H1 (cell line): ENCODE results near the gene APOBEC3G. TPM values are rescaled to one million over a fixed set of nuclear protein-coding genes. Genes with fewer than 3 reads are reported as not detected.

Source experiments
- CTCF ChIA-PET: fragments of 300-600 bp; sonication (Branson Sonifier 250); formaldehyde crosslinking; loops from one replicate; lab custom pipeline; 2021; ENCODE audit not compliant: partially characterized antibody; lab: Charles Lee
- POLR2A ChIA-PET: fragments of 300-600 bp; sonication (Branson Sonifier 250); formaldehyde crosslinking; loops from one replicate; lab custom pipeline; 2021; ENCODE audit warnings: inconsistent platforms; ENCODE audit not compliant: partially characterized antibody; lab: Charles Lee
- DNase-seq, 2 experiments: peaks; one replicate each; pipeline versions ENCODE4 v3.0.0 to v3.0.0-alpha.2; 2010 to 2022; ENCODE audit warnings: low spot score in 2 of 2, low read depth in 1 of 2, mixed read lengths in 1 of 2
- FAIRE-seq: peaks from 2 replicates; lab custom pipeline; 2011; peaks lifted over from hg19 to GRCh38; lab: Jason Lieb, UNC
- H2AFZ ChIP-seq: 2 replicates; pipeline ENCODE4 v1.8.1; 2012; ENCODE audit warnings: low read length, inconsistent platforms
- H2AK5ac ChIP-seq: 2 replicates; pipeline ENCODE4 v1.6.1; 2013; ENCODE audit warnings: low read depth, low read length
- H2BK120ac ChIP-seq: replicated peaks from 2 replicates; pipeline ENCODE3; 2013; ENCODE audit warnings: low read depth, low read length, inconsistent platforms
- H2BK12ac ChIP-seq: 2 replicates; pipeline ENCODE4 v1.6.1; 2013; ENCODE audit warnings: low read depth, low read length
- H2BK15ac ChIP-seq: 2 replicates; pipeline ENCODE4 v1.6.1; 2013; ENCODE audit warnings: low read length
- H2BK20ac ChIP-seq: 2 replicates; pipeline ENCODE4 v1.6.1; 2013; ENCODE audit warnings: low read length
- H2BK5ac ChIP-seq: 2 replicates; pipeline ENCODE4 v1.6.1; 2013; ENCODE audit warnings: low read depth, low read length
- H3K14ac ChIP-seq: 2 replicates; pipeline ENCODE4 v1.6.1; 2013; ENCODE audit warnings: inconsistent platforms; ENCODE audit not compliant: insufficient read length
- H3K18ac ChIP-seq: 2 replicates; pipeline ENCODE4 v1.6.1; 2013; ENCODE audit warnings: low read length; ENCODE audit errors: extremely low read depth
- H3K23ac ChIP-seq: 2 replicates; pipeline ENCODE4 v1.6.1; 2013; ENCODE audit warnings: inconsistent platforms; ENCODE audit not compliant: insufficient read length
- H3K23me2 ChIP-seq: 2 replicates; pipeline ENCODE4 v1.6.1; 2013; ENCODE audit warnings: low read depth, low read length
- H3K27ac ChIP-seq: 2 replicates; pipeline ENCODE4 v1.6.1; 2011; ENCODE audit warnings: low read depth, low read length, inconsistent platforms
- H3K27me3 ChIP-seq, 4 experiments: replicated peaks in 1 of 4; 1 replicate in 1 of 4; 2 replicates in 3 of 4; pipeline versions ENCODE4 v1.6.1 to v1.8.1; 2011 to 2013; ENCODE audit warnings: low read length in 3 of 4, mild to moderate bottlenecking in 3 of 4, inconsistent platforms in 2 of 4, mixed read lengths in 2 of 4, moderate library complexity in 1 of 4; ENCODE audit not compliant: control insufficient read depth in 3 of 4, insufficient read depth in 3 of 4; ENCODE audit errors: extremely low read depth in 1 of 4
- H3K36me3 ChIP-seq, 4 experiments: 2 replicates each; pipeline versions ENCODE4 v1.6.1 to v1.8.1; 2011 to 2013; ENCODE audit warnings: mild to moderate bottlenecking in 4 of 4, low read length in 3 of 4, moderate library complexity in 2 of 4, control low read depth in 1 of 4, inconsistent platforms in 1 of 4; ENCODE audit not compliant: insufficient read depth in 4 of 4, control insufficient read depth in 2 of 4
- H3K4ac ChIP-seq: replicated peaks from 2 replicates; pipeline ENCODE3; 2013; ENCODE audit warnings: low read length, low read depth, mixed read lengths, inconsistent platforms; ENCODE audit not compliant: insufficient read length
- H3K4me1 ChIP-seq, 4 experiments: replicated peaks in 1 of 4; 1 replicate in 1 of 4; 2 replicates in 3 of 4; pipeline versions ENCODE4 v1.6.1 to v1.8.1; 2011 to 2013; ENCODE audit warnings: low read length in 3 of 4, inconsistent platforms in 2 of 4, mixed read lengths in 1 of 4; ENCODE audit not compliant: insufficient read depth in 4 of 4, control insufficient read depth in 3 of 4
- H3K4me2 ChIP-seq, 2 experiments: 2 replicates each; pipeline versions ENCODE4 v1.6.1 to v1.8.1; 2011 to 2013; ENCODE audit warnings: low read depth in 2 of 2, low read length in 2 of 2, control low read depth in 1 of 2, inconsistent platforms in 1 of 2, mild to moderate bottlenecking in 1 of 2; ENCODE audit not compliant: insufficient read depth in 1 of 2
- H3K4me3 ChIP-seq, 4 experiments: fragments of 200-600, 300-600 bp in 1 of 4; sonication (generic), shearing (Covaris generic), sonication (Bioruptor Twin) in 1 of 4; 2 replicates each; pipeline versions ENCODE4 v1.5.1 to v1.8.1; 2011 to 2016; ENCODE audit warnings: low read length in 4 of 4, low read depth in 3 of 4, control low read depth in 2 of 4, inconsistent platforms in 2 of 4, mild to moderate bottlenecking in 2 of 4, mixed read lengths in 1 of 4, moderate library complexity in 1 of 4; ENCODE audit not compliant: insufficient read depth in 2 of 4; ENCODE audit errors: extremely low read depth in 1 of 4
- H3K56ac ChIP-seq: replicated peaks from 2 replicates; pipeline ENCODE3; 2013; ENCODE audit warnings: low read depth, mild to moderate bottlenecking, mixed read lengths, low read length, inconsistent platforms; ENCODE audit not compliant: insufficient read length
- H3K79me1 ChIP-seq: 2 replicates; pipeline ENCODE4 v1.6.1; 2013; ENCODE audit warnings: low read depth, low read length, control low read depth
- H3K79me2 ChIP-seq, 2 experiments: 2 replicates each; pipeline versions ENCODE4 v1.6.1 to v1.8.1; 2012 to 2013; ENCODE audit warnings: low read length in 2 of 2, mild to moderate bottlenecking in 2 of 2, inconsistent platforms in 1 of 2; ENCODE audit not compliant: insufficient read depth in 2 of 2, control insufficient read depth in 1 of 2
- H3K9ac ChIP-seq, 4 experiments: replicated peaks in 1 of 4; 1 replicate in 1 of 4; 2 replicates in 3 of 4; pipeline versions ENCODE4 v1.6.1 to v1.8.1; 2011 to 2013; ENCODE audit warnings: low read depth in 3 of 4, low read length in 3 of 4, control low read depth in 2 of 4, mild to moderate bottlenecking in 2 of 4, moderate library complexity in 2 of 4, inconsistent platforms in 1 of 4; ENCODE audit errors: extremely low read depth in 1 of 4
- H3K9me3 ChIP-seq, 2 experiments: 2 replicates each; pipeline versions ENCODE4 v1.6.1 to v1.8.1; 2012 to 2013; ENCODE audit warnings: mild to moderate bottlenecking in 2 of 2, moderate library complexity in 2 of 2, control low read depth in 1 of 2, inconsistent platforms in 1 of 2, low read depth in 1 of 2, low read length in 1 of 2, mixed read lengths in 1 of 2; ENCODE audit not compliant: insufficient read depth in 2 of 2
- H4K20me1 ChIP-seq, 2 experiments: replicated peaks in 1 of 2; 2 replicates each; pipeline versions ENCODE3 to v1.8.1; 2011 to 2013; ENCODE audit warnings: inconsistent platforms in 2 of 2, low read length in 2 of 2, mild to moderate bottlenecking in 1 of 2; ENCODE audit not compliant: insufficient read depth in 2 of 2, control insufficient read depth in 1 of 2
- H4K5ac ChIP-seq: 2 replicates; pipeline ENCODE4 v1.6.1; 2013; ENCODE audit warnings: low read length, low read depth, mixed read lengths, inconsistent platforms; ENCODE audit not compliant: insufficient read length
- H4K8ac ChIP-seq: 2 replicates; pipeline ENCODE4 v1.8.0; 2013; ENCODE audit warnings: mild to moderate bottlenecking, moderate library complexity, low read length, inconsistent platforms; ENCODE audit not compliant: insufficient read depth; ENCODE audit errors: extremely low read depth
- H4K91ac ChIP-seq: replicated peaks from 2 replicates; pipeline ENCODE3; 2013; ENCODE audit warnings: low read length, mixed read lengths, inconsistent platforms; ENCODE audit not compliant: insufficient read length
- ASH2L ChIP-seq: fragments of 200-600, 300-600 bp; sonication (generic); IDR thresholded peaks from one replicate; pipeline ENCODE4 v1.7.1; 2017; ENCODE audit warnings: low read length
- CEBPB ChIP-seq: IDR thresholded peaks from 2 replicates; pipeline ENCODE4 v1.6.1; 2012; ENCODE audit warnings: low read depth, low read length
- CHD1 ChIP-seq: IDR thresholded peaks from 2 replicates; pipeline ENCODE4 v1.6.1; 2012; ENCODE audit warnings: low read depth, low read length, improper control_type of control experiment
- EP300 ChIP-seq, 2 experiments: IDR thresholded peaks; 1 replicate in 1 of 2; 2 replicates in 1 of 2; pipeline ENCODE4 v1.6.1; 2011 to 2012; ENCODE audit warnings: low read depth in 2 of 2, low read length in 2 of 2, mild to moderate bottlenecking in 2 of 2, borderline replicate concordance in 1 of 2, inconsistent platforms in 1 of 2, moderate library complexity in 1 of 2
- SIRT6 ChIP-seq: IDR thresholded peaks from one replicate; pipeline ENCODE4 v1.7.1; 2012; ENCODE audit warnings: low read length, inconsistent platforms
- SP4 ChIP-seq: IDR thresholded peaks from 2 replicates; pipeline ENCODE4 v1.6.1; 2012; ENCODE audit warnings: low read length, inconsistent platforms
- WGBS, 2 experiments: shearing (Covaris generic) in 1 of 2; methylation state at CpG; one replicate each; pipeline versions ENCODE4 v1.1.6 to v1.1.7; 2013 to 2015; ENCODE audit warnings: low lambda C conversion rate in 2 of 2, mixed read lengths in 2 of 2, inconsistent platforms in 1 of 2, low coverage in 1 of 2, missing lambda C conversion rate in 1 of 2; ENCODE audit not compliant: insufficient replicate concordance in 2 of 2, insufficient coverage in 1 of 2, insufficient read length in 1 of 2; ENCODE audit errors: extremely low coverage in 1 of 2, missing lambda C conversion rate in 1 of 2; 5-methylcytosine and 5-hydroxymethylcytosine counted together
- polyA plus RNA-seq, 7 experiments: library from polyadenylated mRNA; depleted of rRNA in 3 of 7; stranded (reverse) in 5 of 7; unstranded in 2 of 7; fragments of >200 nt in 5 of 7; fragments of 200-250 nt in 2 of 7; gene quantifications; 1 replicate in 5 of 7; 2 replicates in 1 of 7; 4 replicates in 1 of 7; pipeline versions ENCODE4 v1.2.1 to v1.2.3, GENCODE V29; 2011 to 2013; ENCODE audit warnings: missing spikeins in 2 of 7, mixed read lengths in 2 of 7
- total RNA-seq: library from RNA; stranded (reverse); fragmentation: NEBNext Ultra II Directional; extraction: Animal tissue kit (Norgen Biotek cat#: 25700); gene quantifications from 2 replicates; pipeline ENCODE4 v1.2.1, GENCODE V29; 2021
- TF ChIP-seq, protein P1 (sequence below): IDR thresholded peaks from 2 replicates; pipeline ENCODE4 v1.6.1; 2011; ENCODE audit warnings: low read length, improper control_type of control experiment
- TF ChIP-seq, protein P2 (sequence below): IDR thresholded peaks from 2 replicates; pipeline ENCODE4 v1.6.1; 2012; ENCODE audit warnings: low read length, inconsistent platforms

The APOBEC3G gene
- total and polyA plus RNA-seq, 2 of the 8 experiments (the other 6 are each of a cell fraction or from before 2014, with no cell fraction given): 1.7 to 2.0 TPM

- TF ChIP-seq SP4 (no peak), EP300 (IDR thresholded peaks at IDR 0.05; ENCODE audit: borderline replicate concordance in 1 of 2, low read depth in 2 of 2, low read length in 2 of 2) (no peak), CEBPB (no peak), CHD1 (no peak), SIRT6 (no peak), ASH2L (no peak)
- TF ChIP-seq, protein P1, sequence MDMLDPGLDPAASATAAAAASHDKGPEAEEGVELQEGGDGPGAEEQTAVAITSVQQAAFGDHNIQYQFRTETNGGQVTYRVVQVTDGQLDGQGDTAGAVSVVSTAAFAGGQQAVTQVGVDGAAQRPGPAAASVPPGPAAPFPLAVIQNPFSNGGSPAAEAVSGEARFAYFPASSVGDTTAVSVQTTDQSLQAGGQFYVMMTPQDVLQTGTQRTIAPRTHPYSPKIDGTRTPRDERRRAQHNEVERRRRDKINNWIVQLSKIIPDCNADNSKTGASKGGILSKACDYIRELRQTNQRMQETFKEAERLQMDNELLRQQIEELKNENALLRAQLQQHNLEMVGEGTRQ: no peak
- TF ChIP-seq, protein P2, sequence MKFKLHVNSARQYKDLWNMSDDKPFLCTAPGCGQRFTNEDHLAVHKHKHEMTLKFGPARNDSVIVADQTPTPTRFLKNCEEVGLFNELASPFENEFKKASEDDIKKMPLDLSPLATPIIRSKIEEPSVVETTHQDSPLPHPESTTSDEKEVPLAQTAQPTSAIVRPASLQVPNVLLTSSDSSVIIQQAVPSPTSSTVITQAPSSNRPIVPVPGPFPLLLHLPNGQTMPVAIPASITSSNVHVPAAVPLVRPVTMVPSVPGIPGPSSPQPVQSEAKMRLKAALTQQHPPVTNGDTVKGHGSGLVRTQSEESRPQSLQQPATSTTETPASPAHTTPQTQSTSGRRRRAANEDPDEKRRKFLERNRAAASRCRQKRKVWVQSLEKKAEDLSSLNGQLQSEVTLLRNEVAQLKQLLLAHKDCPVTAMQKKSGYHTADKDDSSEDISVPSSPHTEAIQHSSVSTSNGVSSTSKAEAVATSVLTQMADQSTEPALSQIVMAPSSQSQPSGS: no peak
- TF ChIP-seq, all 59 proteins: peak for 0
- H3K9me3 ChIP-seq: no peaks in the 10 kb centered on the region
- H2AK5ac ChIP-seq: 0 out of 2 replicates have a peak overlapping the region, but pooled peaks have one; percentile 53
- no peak overlapping the region for H2BK15ac ChIP-seq
- H3K27me3 ChIP-seq: no peaks in the 10 kb centered on the region
- no peak overlapping the region for H3K9ac ChIP-seq
- H3K14ac ChIP-seq: no peak overlapping the region
- CTCF ChIA-PET: interaction anchor here (0.7 to 1.3 kb wide), 5 partner anchors 12 to 231 kb away, joined by 3 to 6 read pairs (median 3); partner anchors contain the start of gene APOBEC3H
- H3K4me1 ChIP-seq: peaks cover 0 to 7% (median 1%) of the 10 kb centered on the region in 4 experiments; a peak in 4 of 7 replicates
- FAIRE-seq (no peak), DNase-seq (no peak)
- no peaks in the 10 kb centered on the region for H4K20me1 ChIP-seq
- no peak overlapping the region for H2BK12ac ChIP-seq
- no peak overlapping the region for H3K4ac ChIP-seq
- H4K91ac ChIP-seq: no peak overlapping the region
- POLR2A ChIA-PET: interaction anchor here (1.5 kb wide), 1 partner anchor 32 kb away, joined by 3 read pairs; no protein-coding TSS in a partner anchor
- no peaks in the 10 kb centered on the region for H3K79me2 ChIP-seq
- no peaks in the 10 kb centered on the region for H3K36me3 ChIP-seq
- no peak overlapping the region for H3K4me3 ChIP-seq
- no peak overlapping the region for H3K4me2 ChIP-seq
- no peak overlapping the region for H4K8ac ChIP-seq
- H2AFZ ChIP-seq: no peak overlapping the region
- H4K5ac ChIP-seq: no peak overlapping the region
- H3K23ac ChIP-seq: no peak overlapping the region
- 86% methylated on average over 9 of the region's 9 CpGs; no CpG with 5 or more reads in 1 of the 2 experiments for WGBS, 2 experiments
- H2BK120ac ChIP-seq: no peak overlapping the region
- no peak overlapping the region for H2BK20ac ChIP-seq
- no peak overlapping the region for H3K18ac ChIP-seq
- no peaks in the 10 kb centered on the region for H3K79me1 ChIP-seq
- no peak overlapping the region for H3K56ac ChIP-seq
- no peak overlapping the region for H2BK5ac ChIP-seq
- no peak overlapping the region for H3K27ac ChIP-seq
- no peaks in the 10 kb centered on the region for H3K23me2 ChIP-seq
These were observed 3.1 kb downstream of the APOBEC3G start for GRCh38 chr22:39080052-39080762.
